Ovary (tissue), 9 donors: Measurements from ENCODE around the gene PRKG1. TPM values are rescaled to one million over a fixed set of nuclear protein-coding genes. Genes with fewer than 3 reads are reported as not detected.

Experiments used
- DNase-seq, 5 donors: peaks; one replicate each; pipeline ENCODE4 v3.0.0-alpha.2; 2019 to 2020
- H3K27ac ChIP-seq, 2 donors: fragments of 200-600 bp; one replicate each; pipeline versions ENCODE4 v1.5.1 to v1.8.0; 2019 to 2022
- H3K27me3 ChIP-seq: fragments of 200-600 bp; one replicate; pipeline ENCODE4 v1.8.0; 2022
- H3K36me3 ChIP-seq: fragments of 200-600 bp; sonication (generic); one replicate; pipeline ENCODE4 v1.5.1; 2019
- H3K4me1 ChIP-seq: one replicate; pipeline ENCODE4 v1.8.1; 2013; ENCODE audit warnings: mild to moderate bottlenecking, moderate library complexity; ENCODE audit not compliant: insufficient read depth
- H3K4me3 ChIP-seq: fragments of 200-600 bp; sonication (generic); one replicate; pipeline ENCODE4 v1.5.1; 2017
- H3K9me3 ChIP-seq, 2 donors: fragments of 200-600 bp in 1 of 2; sonication (generic) in 1 of 2; one replicate each; pipeline versions ENCODE4 v1.5.1 to v1.8.1; 2013 to 2019; ENCODE audit warnings: mild to moderate bottlenecking in 1 of 2, moderate library complexity in 1 of 2
- CTCF ChIP-seq, 3 donors: fragments of 450-650 bp in 2 of 3; fragments of 200-600 bp in 1 of 3; IDR thresholded peaks; one replicate each; pipeline versions ENCODE4 v1.5.1 to v1.8.0; 2016 to 2022; ENCODE audit warnings: antibody characterized with exemption in 3 of 3, mild to moderate bottlenecking in 1 of 3
- EP300 ChIP-seq: sonication (generic); formaldehyde crosslinking; IDR thresholded peaks from one replicate; pipeline ENCODE4 v1.6.1; 2017; ENCODE audit warnings: antibody characterized with exemption
- POLR2A ChIP-seq: fragments of 450-650 bp; IDR thresholded peaks from one replicate; pipeline ENCODE4 v1.6.1; 2017; ENCODE audit warnings: antibody characterized with exemption, mild to moderate bottlenecking, moderate library complexity
- WGBS, 3 donors: extraction: QIAGEN DNeasy Blood & Tissue Kit in 1 of 3; methylation state at CpG; one replicate each; pipeline versions ENCODE4 v1.1.5 to v1.1.7; 2013 to 2017; 5-methylcytosine and 5-hydroxymethylcytosine counted together
- intact Hi-C, 4 donors: fragments of 100-400 bp; cut with DNase I; formaldehyde crosslinking; loops; one replicate each; pipeline versions ENCODE4 v1.11.0 to v1.15.1; 2022 to 2023
- polyA plus RNA-seq, 2 donors: library from polyadenylated mRNA; stranded (reverse); fragments of 200-250 nt in 1 of 2; fragments of 350-450 nt in 1 of 2; fragmentation: Illumina TruSeq in 1 of 2; extraction: RNeasy Lipid Tissue Mini Kit (QIAGEN cat#74804) in 1 of 2; gene quantifications; one replicate each; pipeline ENCODE4 v1.2.3, GENCODE V29; 2013 to 2014
- total RNA-seq, 7 donors: library from RNA; depleted of rRNA in 2 of 7; stranded (reverse); fragments of >200 nt in 2 of 7; fragmentation: NEBNext Ultra II Directional in 3 of 7; extraction: Animal tissue kit (Norgen Biotek cat#: 25700) in 3 of 7; gene quantifications; one replicate each; pipeline versions ENCODE4 v1.1.0 to v1.2.4, GENCODE V29; 2016 to 2023
- donor health status: DM: no; HTN: no; CAD: no; lungs with moderate emphysema.
- donor health status: DM: no; HTN: no; CAD: no.
- donor health status: Bipolar disorder and iron deficiency.
- donor health status: DM: yes; HTN: yes; CAD: no.
- donor health status: DM: no; HTN: no; CAD: no.
- donor health status: DM: yes; HTN: yes; CAD: no.

The PRKG1 gene
- total and polyA plus RNA-seq, 9 donors: 2.8 to 21.1 (median 15.7) TPM

- intact Hi-C loops: no loop called here
- H3K27me3 ChIP-seq: no peaks in the 10 kb centered on the region
- 79 to 90% (median 84%) methylated on average over 3 of the region's 3 CpGs for whole genome bisulfite sequencing, 3 donors
- no peaks in the 10 kb centered on the region for H3K36me3 ChIP-seq
- TF ChIP-seq POLR2A (no peak), CTCF (IDR thresholded peaks at IDR 0.05) (no peak), EP300 (no peak)
- H3K27ac ChIP-seq: no peak overlapping the region
- no peak for DNase-seq
- H3K4me1 ChIP-seq: peaks cover 5% of the 10 kb centered on the region
- no peaks in the 10 kb centered on the region for H3K9me3 ChIP-seq
- H3K4me3 ChIP-seq: no peak overlapping the region
These were observed 141.9 kb downstream of the PRKG1 start for GRCh38 chr10:51215951-51216834.

- WGBS, 3 donors: 48 to 67% (median 50%) methylated on average over 1 of the region's 1 CpG
- DNase-seq: no peak
- Histone ChIP-seq H3K4me1 (peaks cover 5% of the 10 kb centered on the region), H3K4me3 (no peak overlapping the region), H3K9me3 (no peaks in the 10 kb centered on the region), H3K36me3 (no peaks in the 10 kb centered on the region), H3K27me3 (no peaks in the 10 kb centered on the region), H3K27ac (no peak overlapping the region)
- TF ChIP-seq EP300 (no peak), POLR2A (no peak), CTCF (IDR thresholded peaks at IDR 0.05) (no peak)
- intact Hi-C loops: no loop called here
These were observed 143.2 kb downstream of the PRKG1 start for GRCh38 chr10:51217505-51217904.

- no peak overlapping the region for H3K4me3 ChIP-seq
- no peaks in the 10 kb centered on the region for H3K4me1 ChIP-seq
- no peaks in the 10 kb centered on the region for H3K36me3 ChIP-seq
- H3K9me3 ChIP-seq: no peaks in the 10 kb centered on the region
- TF ChIP-seq EP300 (no peak), POLR2A (no peak), CTCF (IDR thresholded peaks at IDR 0.05) (no peak)
- H3K27ac ChIP-seq: no peak overlapping the region
- WGBS, 3 donors: 75 to 83% (median 83%) methylated on average over 5 of the region's 5 CpGs
- intact Hi-C loops: no loop called here
- no peak for DNase-seq
- no peaks in the 10 kb centered on the region for H3K27me3 ChIP-seq
These were observed 150.4 kb downstream of the PRKG1 start for GRCh38 chr10:51224671-51225161.

GRCh38 chr10:51227897-51228713, 153.8 kb downstream of the PRKG1 start:
- intact Hi-C loops: no loop called here
- WGBS, 3 donors: 63 to 66% (median 64%) methylated on average over 4 of the region's 4 CpGs
- Histone ChIP-seq H3K4me3 (no peak overlapping the region), H3K36me3 (no peaks in the 10 kb centered on the region), H3K27me3 (no peaks in the 10 kb centered on the region), H3K4me1 (no peaks in the 10 kb centered on the region), H3K27ac (no peak overlapping the region), H3K9me3 (no peaks in the 10 kb centered on the region)
- no peak for DNase-seq
- no peak for TF ChIP-seq CTCF (IDR thresholded peaks at IDR 0.05)
- TF ChIP-seq EP300: no peak
- no peak for TF ChIP-seq POLR2A
